ENCODE results near the gene PIP5K1C. TPM values are rescaled to one million over a fixed set of nuclear protein-coding genes. Genes with fewer than 3 reads are reported as not detected.

Gene PIP5K1C
- total and polyA plus RNA-seq, 9 of the 15 experiments (the other 6 are each of a cell fraction or from before 2014, with no cell fraction given): 0.38 to 22.1 (median 4.1) TPM

- TF ChIP-seq ZNF444 (CRISPR knock-in tag; IDR thresholded peaks at IDR 0.05) (no peak), EP300 (IDR thresholded peaks at IDR 0.05; ENCODE audit: low read length) (peak; percentile 65), NEUROD1 (IDR thresholded peaks at IDR 0.05; ENCODE audit: borderline replicate concordance, low read depth, low read length, partially characterized antibody) (peak; percentile 100), MAZ (CRISPR knock-in tag; conservative IDR thresholded peaks at IDR 0.05 in 1 of 2, IDR thresholded peaks at IDR 0.05 in 1 of 2) (peak; percentile 97 to 100), ZNF561 (CRISPR knock-in tag; conservative IDR thresholded peaks at IDR 0.05) (no peak), ZFP30 (CRISPR knock-in tag; IDR thresholded peaks at IDR 0.05; ENCODE audit: borderline replicate concordance) (no peak), KDM4B (IDR thresholded peaks at IDR 0.05; ENCODE audit: borderline replicate concordance in 2 of 2, low read depth in 1 of 2) (peak in 1 of 2 experiments; percentile 69; a peak in 1 of 4 replicates), EGR1 (conservative IDR thresholded peaks at IDR 0.05) (peak; percentile 79), TRIM24 (IDR thresholded peaks at IDR 0.05) (peak; percentile 35 to 55; a peak in 3 of 4 replicates), ZNF592 (IDR thresholded peaks at IDR 0.05) (no peak), CHD2 (IDR thresholded peaks at IDR 0.05; ENCODE audit: low read depth, low read length) (peak; percentile 56), MYNN (IDR thresholded peaks at IDR 0.05) (0 out of 2 replicates have a peak, but pooled peaks have one; percentile 16), MYNN (CRISPR knock-in tag; IDR thresholded peaks at IDR 0.05) (no peak), HCFC1 (IDR thresholded peaks at IDR 0.05; ENCODE audit: low read depth, low read length) (peak; percentile 70), E2F4 (CRISPR knock-in tag; IDR thresholded peaks at IDR 0.05; ENCODE audit: low read depth) (no peak), DIDO1 (tag; IDR thresholded peaks at IDR 0.05; ENCODE audit: low read depth) (no peak), NR2C1 (IDR thresholded peaks at IDR 0.05) (peak; percentile 63; the same call in 1 of the 2 replicates), NR2C1 (tag; IDR thresholded peaks at IDR 0.05) (peak; percentile 57), FOXP4 (CRISPR knock-in tag; IDR thresholded peaks at IDR 0.05; ENCODE audit: borderline replicate concordance) (no peak)
These were observed 21.0 kb upstream of the PIP5K1C start (continued) for GRCh38 chr19:3721131-3721886.
